Neural cell (in vitro differentiated cells): Measurements from ENCODE around the gene APOBEC2. TPM values are rescaled to one million over a fixed set of nuclear protein-coding genes. Genes with fewer than 3 reads are reported as not detected.

Experiments
- H2AFZ ChIP-seq: fragments of 200-600, 300-800 bp; sonication (generic), shearing (Covaris generic); 2 replicates; pipeline ENCODE4 v1.6.0; 2014; ENCODE audit warnings: low read depth, mild to moderate bottlenecking, antibody characterized with exemption, low read length, moderate library complexity
- H3F3A ChIP-seq: fragments of 200-600 bp; shearing (Covaris generic); 2 replicates; pipeline ENCODE4 v1.6.1; 2016; ENCODE audit warnings: mild to moderate bottlenecking, moderate library complexity, mixed read lengths, antibody characterized with exemption, low read length; ENCODE audit not compliant: insufficient read depth, poor library complexity, severe bottlenecking
- H3K27ac ChIP-seq: fragments of 200-600, 300-800 bp; sonication (generic), shearing (Covaris generic); 2 replicates; pipeline ENCODE4 v1.5.1; 2014; ENCODE audit warnings: mild to moderate bottlenecking, low read length, moderate library complexity
- H3K27me3 ChIP-seq: fragments of 300-800, 200-600 bp; sonication (generic), shearing (Covaris generic); 2 replicates; pipeline ENCODE4 v1.6.0; 2014; ENCODE audit warnings: mild to moderate bottlenecking, low read depth, low read length, moderate library complexity; ENCODE audit not compliant: insufficient read depth
- H3K36me3 ChIP-seq: fragments of 300-800, 200-600 bp; sonication (generic), shearing (Covaris generic); 2 replicates; pipeline ENCODE4 v1.5.1; 2014; ENCODE audit warnings: mild to moderate bottlenecking, antibody characterized with exemption, low read length, moderate library complexity; ENCODE audit not compliant: insufficient read depth
- H3K4me2 ChIP-seq: fragments of 300-800, 200-600 bp; sonication (generic), shearing (Covaris generic); 2 replicates; pipeline ENCODE4 v1.6.0; 2014; ENCODE audit warnings: mild to moderate bottlenecking, low read length
- H3K4me3 ChIP-seq: fragments of 300-800, 200-600 bp; sonication (generic), shearing (Covaris generic); 2 replicates; pipeline ENCODE4 v1.5.1; 2014; ENCODE audit warnings: mild to moderate bottlenecking, low read length, moderate library complexity
- H3K79me2 ChIP-seq: fragments of 200-600 bp; shearing (Covaris generic); replicated peaks from 2 replicates; pipeline ENCODE4 v1.6.0; 2014; ENCODE audit warnings: mild to moderate bottlenecking, low read length, moderate library complexity; ENCODE audit not compliant: insufficient read depth
- H3K9ac ChIP-seq: fragments of 300-800, 200-600 bp; sonication (generic), shearing (Covaris generic); 2 replicates; pipeline ENCODE4 v1.6.1; 2016; ENCODE audit warnings: mild to moderate bottlenecking, low read length, mixed read lengths
- H3K9me2 ChIP-seq: fragments of 200-600 bp; shearing (Covaris generic); 2 replicates; pipeline ENCODE4 v1.6.1; 2016; ENCODE audit warnings: mild to moderate bottlenecking, low read length, mixed read lengths; ENCODE audit not compliant: insufficient read depth
- H3K9me3 ChIP-seq: fragments of 200-600, 300-800 bp; sonication (generic), shearing (Covaris generic); 2 replicates; pipeline ENCODE4 v1.6.1; 2016; ENCODE audit warnings: mild to moderate bottlenecking, mixed run types, low read length, moderate library complexity, mixed read lengths
- H4K20me1 ChIP-seq: fragments of 200-600 bp; shearing (Covaris generic); 2 replicates; pipeline ENCODE4 v1.6.1; 2016; ENCODE audit warnings: mild to moderate bottlenecking, mixed run types; ENCODE audit not compliant: insufficient read depth
- CTCF ChIP-seq: fragments of 450-650 bp; IDR thresholded peaks from 2 replicates; pipeline ENCODE4 v1.5.1; 2014; ENCODE audit warnings: antibody characterized with exemption, mild to moderate bottlenecking, moderate library complexity; ENCODE audit not compliant: poor library complexity, severe bottlenecking
- EP300 ChIP-seq: fragments of 450-650 bp; conservative IDR thresholded peaks from 2 replicates; pipeline ENCODE4 v1.6.1; 2014; ENCODE audit warnings: antibody characterized with exemption, mild to moderate bottlenecking, moderate library complexity; ENCODE audit not compliant: poor library complexity, severe bottlenecking
- EZH2 ChIP-seq: fragments of 200-600, 300-800 bp; shearing (Covaris generic), sonication (generic); IDR thresholded peaks from 2 replicates; pipeline ENCODE4 v1.6.1; 2014; ENCODE audit warnings: antibody characterized with exemption, low read length, borderline replicate concordance, mild to moderate bottlenecking; ENCODE audit not compliant: insufficient read depth, poor library complexity, severe bottlenecking
- MXI1 ChIP-seq: fragments of 450-650 bp; conservative IDR thresholded peaks from 2 replicates; pipeline ENCODE4 v1.6.1; 2014; ENCODE audit warnings: antibody characterized with exemption, mild to moderate bottlenecking; ENCODE audit not compliant: poor library complexity, severe bottlenecking
- POLR2AphosphoS5 ChIP-seq: IDR thresholded peaks from 2 replicates; pipeline ENCODE4 v1.6.1; 2012
- RAD21 ChIP-seq: fragments of 450-650 bp; conservative IDR thresholded peaks from 2 replicates; pipeline ENCODE4 v1.6.1; 2014; ENCODE audit warnings: antibody characterized with exemption, mild to moderate bottlenecking, moderate library complexity
- REST ChIP-seq: IDR thresholded peaks from 2 replicates; pipeline ENCODE4 v1.6.1; 2012; ENCODE audit warnings: borderline replicate concordance
- SMC3 ChIP-seq: fragments of 450-650 bp; conservative IDR thresholded peaks from 2 replicates; pipeline ENCODE4 v1.6.1; 2014; ENCODE audit warnings: antibody characterized with exemption, mild to moderate bottlenecking, moderate library complexity; ENCODE audit not compliant: poor library complexity
- TAF1 ChIP-seq: IDR thresholded peaks from 2 replicates; pipeline ENCODE4 v1.6.1; 2012; ENCODE audit warnings: low read depth
- polyA plus RNA-seq: library from polyadenylated mRNA; depleted of rRNA; stranded (reverse); fragments of >200 nt; gene quantifications from 2 replicates; pipeline ENCODE4 v1.2.3, GENCODE V29; 2014

Gene APOBEC2
- polyA plus RNA-seq, 1 donor from 2014 or later = not detected

- Histone ChIP-seq H3K9me3 (no peaks in the 10 kb centered on the region), H3K9me2 (no peaks in the 10 kb centered on the region), H2AFZ (no peak overlapping the region), H3K27ac (no peak overlapping the region), H3F3A (no peaks in the 10 kb centered on the region), H3K27me3 (no peaks in the 10 kb centered on the region), H3K4me3 (no peak overlapping the region), H3K9ac (no peak overlapping the region), H3K36me3 (peaks cover 14% of the 10 kb centered on the region), H4K20me1 (no peaks in the 10 kb centered on the region), H3K4me2 (no peak overlapping the region), H3K79me2 (no peaks in the 10 kb centered on the region)
- TF ChIP-seq REST (no peak), SMC3 (peak; percentile 80), RAD21 (peak; percentile 66), CTCF (peak; percentile 63), MXI1 (no peak)
Observed at GRCh38 chr6:41092421-41093140, 39.6 kb downstream of the APOBEC2 start.

GRCh38 chr6:41093729-41094128 is 40.7 kb downstream of the APOBEC2 start:
- Histone ChIP-seq H3K27me3 (no peaks in the 10 kb centered on the region), H3K9ac (no peak overlapping the region)

More at GRCh38 chr6:41093729-41094128, 40.7 kb downstream of the APOBEC2 start:
- TF ChIP-seq REST (no peak), RAD21 (no peak), TAF1 (no peak), MXI1 (no peak), EP300 (no peak), EZH2 (no peak), SMC3 (no peak), POLR2AphosphoS5 (no peak), CTCF (no peak)
- no peak overlapping the region for H3K27ac ChIP-seq
- no peak overlapping the region for H3K4me2 ChIP-seq
- H3K9me3 ChIP-seq = no peaks in the 10 kb centered on the region
- no peaks in the 10 kb centered on the region for H3F3A ChIP-seq
- no peak overlapping the region for H2AFZ ChIP-seq
- H3K36me3 ChIP-seq = peaks cover 19% of the 10 kb centered on the region
- H3K9me2 ChIP-seq = no peaks in the 10 kb centered on the region
- no peak overlapping the region for H3K4me3 ChIP-seq
- no peaks in the 10 kb centered on the region for H4K20me1 ChIP-seq
- H3K79me2 ChIP-seq = no peaks in the 10 kb centered on the region
